MM.1S (cell line): ENCODE results near the gene KLHL7.

Experiments used
- DNase-seq: peaks from one replicate; pipeline ENCODE4 v3.0.0-alpha.2; 2015
- H2AFZ ChIP-seq: fragments of 300-600 bp; sonication (generic); 2 replicates; pipeline ENCODE4 v1.6.0; 2016; ENCODE audit warnings: antibody characterized with exemption, low read length
- H3F3A ChIP-seq: fragments of 300-600 bp; sonication (generic); 2 replicates; pipeline ENCODE4 v1.6.1; 2016; ENCODE audit warnings: mild to moderate bottlenecking, antibody characterized with exemption, low read length, moderate library complexity, mixed read lengths; ENCODE audit not compliant: insufficient read depth
- H3K27ac ChIP-seq: fragments of 300-600 bp; sonication (generic); 2 replicates; pipeline ENCODE4 v1.5.1; 2016; ENCODE audit warnings: mild to moderate bottlenecking, low read length
- H3K27me3 ChIP-seq: fragments of 300-600 bp; sonication (generic); replicated peaks from 2 replicates; pipeline ENCODE4 v1.6.0; 2016; ENCODE audit warnings: low read length; ENCODE audit not compliant: insufficient read depth
- H3K36me3 ChIP-seq: fragments of 300-600 bp; sonication (generic); replicated peaks from 2 replicates; pipeline ENCODE4 v1.6.1; 2016; ENCODE audit warnings: mild to moderate bottlenecking, low read length, mixed read lengths; ENCODE audit not compliant: insufficient read depth
- H3K4me1 ChIP-seq: fragments of 300-600 bp; sonication (generic); 2 replicates; pipeline ENCODE4 v1.6.1; 2016; ENCODE audit warnings: low read length, mixed read lengths
- H3K4me2 ChIP-seq: fragments of 300-600 bp; sonication (generic); 2 replicates; pipeline ENCODE4 v1.6.0; 2016; ENCODE audit warnings: low read depth, low read length
- H3K4me3 ChIP-seq: fragments of 300-600 bp; sonication (generic); 2 replicates; pipeline ENCODE4 v1.5.1; 2016; ENCODE audit warnings: low read length, mixed read lengths
- H3K79me2 ChIP-seq: fragments of 300-600 bp; sonication (generic); 2 replicates; pipeline ENCODE4 v1.6.1; 2016; ENCODE audit warnings: mixed run types, low read length, mixed read lengths
- H3K9ac ChIP-seq: fragments of 300-600 bp; sonication (generic); 2 replicates; pipeline ENCODE4 v1.6.1; 2016; ENCODE audit warnings: low read length, mixed read lengths
- H3K9me2 ChIP-seq: fragments of 300-600 bp; sonication (generic); replicated peaks from 2 replicates; pipeline ENCODE4 v1.6.1; 2016; ENCODE audit warnings: mild to moderate bottlenecking, low read length, mixed read lengths; ENCODE audit not compliant: insufficient read depth
- H3K9me3 ChIP-seq: fragments of 300-600 bp; sonication (generic); replicated peaks from 2 replicates; pipeline ENCODE4 v1.6.1; 2016; ENCODE audit warnings: mild to moderate bottlenecking, low read length, mixed read lengths; ENCODE audit not compliant: insufficient read depth
- H4K20me1 ChIP-seq: fragments of 300-600 bp; sonication (generic); 2 replicates; pipeline ENCODE4 v1.6.1; 2016; ENCODE audit warnings: mild to moderate bottlenecking, low read length, moderate library complexity, mixed read lengths; ENCODE audit not compliant: insufficient read depth
- CTCF ChIP-seq: fragments of 300-600 bp; sonication (generic); IDR thresholded peaks from 2 replicates; pipeline ENCODE4 v1.5.1; 2016; ENCODE audit warnings: antibody characterized with exemption, low read length, mixed read lengths
- EZH2 ChIP-seq: fragments of 300-600 bp; sonication (generic); optimal IDR thresholded peaks from 2 replicates; pipeline ENCODE3; 2017; ENCODE audit warnings: low read depth, mild to moderate bottlenecking, antibody characterized with exemption, low read length, mixed read lengths
- EZH2phosphoT487 ChIP-seq: fragments of 300-600 bp; sonication (generic); IDR thresholded peaks from 2 replicates; pipeline ENCODE4 v1.6.1; 2018; ENCODE audit warnings: antibody characterized with exemption, low read length

The KLHL7 gene

GRCh38 chr7:23205909-23206767, 100.6 kb downstream of the KLHL7 start:
- no peaks in the 10 kb centered on the region for H3K36me3 ChIP-seq
- H3K27ac ChIP-seq: no peak overlapping the region
- H3K4me1 ChIP-seq: no peaks in the 10 kb centered on the region
- H3K79me2 ChIP-seq: no peaks in the 10 kb centered on the region
- H4K20me1 ChIP-seq: no peaks in the 10 kb centered on the region
- H3K9ac ChIP-seq: no peak overlapping the region
- no peaks in the 10 kb centered on the region for H3K27me3 ChIP-seq
- H3K9me2 ChIP-seq: no peaks in the 10 kb centered on the region
- no peak for DNase-seq
- H3K4me3 ChIP-seq: no peak overlapping the region
- TF ChIP-seq EZH2phosphoT487: no peak
- no peak for TF ChIP-seq CTCF
- TF ChIP-seq EZH2: no peak
- no peak overlapping the region for H2AFZ ChIP-seq
- H3K9me3 ChIP-seq: no peaks in the 10 kb centered on the region
- no peak overlapping the region for H3K4me2 ChIP-seq
- H3F3A ChIP-seq: no peaks in the 10 kb centered on the region

GRCh38 chr7:23207021-23207420, 101.4 kb downstream of the KLHL7 start:
- H3K9me2 ChIP-seq: no peaks in the 10 kb centered on the region
- DNase-seq: no peak
- H3K4me1 ChIP-seq: no peaks in the 10 kb centered on the region
- H3F3A ChIP-seq: no peaks in the 10 kb centered on the region
- no peaks in the 10 kb centered on the region for H3K9me3 ChIP-seq
- no peak overlapping the region for H3K9ac ChIP-seq
- no peaks in the 10 kb centered on the region for H3K27me3 ChIP-seq
- no peak overlapping the region for H2AFZ ChIP-seq
- no peaks in the 10 kb centered on the region for H3K36me3 ChIP-seq
- H3K79me2 ChIP-seq: no peaks in the 10 kb centered on the region
- H3K4me3 ChIP-seq: no peak overlapping the region
- no peak overlapping the region for H3K27ac ChIP-seq
- no peaks in the 10 kb centered on the region for H4K20me1 ChIP-seq
- TF ChIP-seq CTCF (no peak), EZH2phosphoT487 (no peak), EZH2 (no peak)
- no peak overlapping the region for H3K4me2 ChIP-seq

GRCh38 chr7:23207884-23208283, 102.3 kb downstream of the KLHL7 start:
- TF ChIP-seq EZH2phosphoT487: no peak
- TF ChIP-seq CTCF: no peak
- no peak for TF ChIP-seq EZH2
- H3K9ac ChIP-seq: no peak overlapping the region
- DNase-seq: no peak
- no peaks in the 10 kb centered on the region for H3K27me3 ChIP-seq
- H3K79me2 ChIP-seq: no peaks in the 10 kb centered on the region
- no peaks in the 10 kb centered on the region for H3K36me3 ChIP-seq
- no peaks in the 10 kb centered on the region for H3K9me3 ChIP-seq
- no peaks in the 10 kb centered on the region for H4K20me1 ChIP-seq
- H3K4me3 ChIP-seq: no peak overlapping the region
- no peak overlapping the region for H3K4me2 ChIP-seq
- no peak overlapping the region for H2AFZ ChIP-seq
- no peaks in the 10 kb centered on the region for H3K9me2 ChIP-seq
- H3K27ac ChIP-seq: no peak overlapping the region
- no peaks in the 10 kb centered on the region for H3F3A ChIP-seq
- H3K4me1 ChIP-seq: no peaks in the 10 kb centered on the region
